Measurements from ENCODE around the gene CLPX.
"Not testable (repeated sequence)": the region's sequence is repeated elsewhere in the genome, so short reads cannot be mapped to it uniquely, and the experiment has no call there.

CLPX gene

DNA sequence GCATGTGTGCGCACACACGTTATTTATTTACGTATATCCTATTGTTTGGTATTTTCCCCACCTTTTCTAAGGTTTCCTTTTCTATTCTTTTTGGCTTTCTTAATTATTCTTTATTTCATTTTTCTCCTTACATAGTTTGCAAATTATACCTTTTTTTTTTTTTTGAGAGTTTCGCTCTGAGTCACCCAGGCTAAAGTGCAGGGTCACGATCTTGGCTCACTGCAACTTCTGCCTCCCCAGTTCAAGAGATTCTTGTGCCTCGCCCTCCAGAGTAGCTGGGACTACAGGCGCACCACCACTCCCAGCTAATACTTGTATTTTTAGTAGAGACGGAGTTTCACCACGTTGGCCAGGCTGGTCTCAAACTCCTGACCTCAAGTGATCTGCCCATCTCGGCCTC is 46.2 kb upstream of the CLPX start:
- Histone ChIP-seq H2AFZ (ENCODE audit: low read length) (no peak overlapping the region), H3K9me3 (ENCODE audit: insufficient read depth, low read depth, low read length) (no peaks in the 10 kb centered on the region), H4K20me1 (ENCODE audit: insufficient read depth, low read length, poor library complexity, severe bottlenecking) (no peaks in the 10 kb centered on the region), H3K4me1 (ENCODE audit: insufficient read depth, low read length, poor library complexity, severe bottlenecking) (no peaks in the 10 kb centered on the region), H3F3A (ENCODE audit: low read depth) (no peaks in the 10 kb centered on the region), H3K27me3 (ENCODE audit: insufficient read depth, low read length, poor library complexity, severe bottlenecking) (no peaks in the 10 kb centered on the region), H3K4me3 (ENCODE audit: low read length, poor library complexity, severe bottlenecking) (no peak overlapping the region), H3K9me2 (replicated peaks; ENCODE audit: low read depth, low read length) (no peaks in the 10 kb centered on the region), H3K9ac (ENCODE audit: low read depth, low read length, poor library complexity, severe bottlenecking) (no peak overlapping the region), H3K79me2 (ENCODE audit: insufficient read depth, low read length) (no peaks in the 10 kb centered on the region), H3K4me2 (ENCODE audit: low read depth, low read length, poor library complexity, severe bottlenecking) (no peak overlapping the region), H3K36me3 (ENCODE audit: insufficient read depth, low read length) (no peaks in the 10 kb centered on the region)
- no peak for TF ChIP-seq EZH2phosphoT487 (IDR thresholded peaks at IDR 0.05; ENCODE audit: borderline replicate concordance)
- TF ChIP-seq, protein P1, sequence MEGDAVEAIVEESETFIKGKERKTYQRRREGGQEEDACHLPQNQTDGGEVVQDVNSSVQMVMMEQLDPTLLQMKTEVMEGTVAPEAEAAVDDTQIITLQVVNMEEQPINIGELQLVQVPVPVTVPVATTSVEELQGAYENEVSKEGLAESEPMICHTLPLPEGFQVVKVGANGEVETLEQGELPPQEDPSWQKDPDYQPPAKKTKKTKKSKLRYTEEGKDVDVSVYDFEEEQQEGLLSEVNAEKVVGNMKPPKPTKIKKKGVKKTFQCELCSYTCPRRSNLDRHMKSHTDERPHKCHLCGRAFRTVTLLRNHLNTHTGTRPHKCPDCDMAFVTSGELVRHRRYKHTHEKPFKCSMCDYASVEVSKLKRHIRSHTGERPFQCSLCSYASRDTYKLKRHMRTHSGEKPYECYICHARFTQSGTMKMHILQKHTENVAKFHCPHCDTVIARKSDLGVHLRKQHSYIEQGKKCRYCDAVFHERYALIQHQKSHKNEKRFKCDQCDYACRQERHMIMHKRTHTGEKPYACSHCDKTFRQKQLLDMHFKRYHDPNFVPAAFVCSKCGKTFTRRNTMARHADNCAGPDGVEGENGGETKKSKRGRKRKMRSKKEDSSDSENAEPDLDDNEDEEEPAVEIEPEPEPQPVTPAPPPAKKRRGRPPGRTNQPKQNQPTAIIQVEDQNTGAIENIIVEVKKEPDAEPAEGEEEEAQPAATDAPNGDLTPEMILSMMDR (conservative IDR thresholded peaks at IDR 0.05; ENCODE audit: low read length), result no peak

DNA sequence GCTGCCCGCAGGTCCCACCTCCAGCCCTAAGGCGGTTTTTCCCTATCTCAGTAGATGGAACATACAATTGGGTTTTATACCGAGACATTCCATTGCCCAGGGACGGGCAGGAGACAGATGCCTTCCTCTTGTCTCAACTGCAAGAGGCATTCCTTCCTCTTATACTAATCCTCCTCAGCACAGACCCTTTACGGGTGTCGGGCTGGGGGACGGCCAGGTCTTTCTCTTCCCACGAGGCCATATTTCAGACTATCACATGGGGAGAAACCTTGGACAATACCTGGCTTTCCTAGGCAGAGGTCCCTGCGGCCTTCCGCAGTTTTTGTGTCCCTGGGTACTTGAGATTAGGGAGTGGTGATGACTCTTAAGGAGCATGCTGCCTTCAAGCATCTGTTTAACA is 41.8 kb upstream of the CLPX start:
- H3K4me1 ChIP-seq (ENCODE audit: insufficient read depth, low read length, poor library complexity, severe bottlenecking); H3K9ac ChIP-seq (ENCODE audit: low read depth, low read length, poor library complexity, severe bottlenecking); H4K20me1 ChIP-seq (ENCODE audit: insufficient read depth, low read length, poor library complexity, severe bottlenecking); H3K9me2 ChIP-seq (replicated peaks; ENCODE audit: low read depth, low read length); H3K79me2 ChIP-seq (ENCODE audit: insufficient read depth, low read length); H3K27me3 ChIP-seq (ENCODE audit: insufficient read depth, low read length, poor library complexity, severe bottlenecking); H3K4me2 ChIP-seq (ENCODE audit: low read depth, low read length, poor library complexity, severe bottlenecking); H3F3A ChIP-seq (ENCODE audit: low read depth); H2AFZ ChIP-seq (ENCODE audit: low read length); H3K36me3 ChIP-seq (ENCODE audit: insufficient read depth, low read length); H3K4me3 ChIP-seq (ENCODE audit: low read length, poor library complexity, severe bottlenecking); H3K9me3 ChIP-seq (ENCODE audit: insufficient read depth, low read depth, low read length): not testable (repeated sequence)

DNA sequence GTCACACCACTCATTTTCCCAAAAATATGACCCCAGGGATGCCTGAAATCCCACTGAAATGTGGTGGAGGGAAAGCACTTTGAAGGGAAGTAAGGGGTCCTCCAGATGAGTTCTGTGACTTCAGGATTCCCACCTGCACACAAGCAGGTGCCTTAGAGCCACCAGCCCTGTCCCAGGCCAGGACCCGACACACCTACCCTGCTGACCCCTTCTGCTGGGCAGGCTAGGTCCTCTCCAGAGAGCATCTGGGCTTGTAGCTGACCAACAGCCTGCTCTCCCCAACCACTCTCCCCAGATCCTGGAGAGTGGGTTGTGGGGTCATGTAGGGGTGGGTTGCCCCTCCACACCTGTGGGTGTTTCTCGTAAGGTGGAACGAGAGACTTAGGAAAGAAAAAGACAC is 41.1 kb upstream of the CLPX start:
- H3K4me3 ChIP-seq (ENCODE audit: low read length, poor library complexity, severe bottlenecking), result no peak overlapping the region
- no peak overlapping the region for H3K9ac ChIP-seq (ENCODE audit: low read depth, low read length, poor library complexity, severe bottlenecking)
- no peaks in the 10 kb centered on the region for H3K79me2 ChIP-seq (ENCODE audit: insufficient read depth, low read length)
- no peak overlapping the region for H2AFZ ChIP-seq (ENCODE audit: low read length)
- H3K4me1 ChIP-seq (ENCODE audit: insufficient read depth, low read length, poor library complexity, severe bottlenecking), result no peaks in the 10 kb centered on the region
- no peaks in the 10 kb centered on the region for H3K27me3 ChIP-seq (ENCODE audit: insufficient read depth, low read length, poor library complexity, severe bottlenecking)
- H3F3A ChIP-seq (ENCODE audit: low read depth), result no peaks in the 10 kb centered on the region
- no peak overlapping the region for H3K4me2 ChIP-seq (ENCODE audit: low read depth, low read length, poor library complexity, severe bottlenecking)
- no peaks in the 10 kb centered on the region for H4K20me1 ChIP-seq (ENCODE audit: insufficient read depth, low read length, poor library complexity, severe bottlenecking)
- no peaks in the 10 kb centered on the region for H3K36me3 ChIP-seq (ENCODE audit: insufficient read depth, low read length)
- TF ChIP-seq EZH2phosphoT487 (IDR thresholded peaks at IDR 0.05; ENCODE audit: borderline replicate concordance), result no peak
- TF ChIP-seq, protein P1 (conservative IDR thresholded peaks at IDR 0.05; ENCODE audit: low read length), result no peak
- no peaks in the 10 kb centered on the region for H3K9me2 ChIP-seq (replicated peaks; ENCODE audit: low read depth, low read length)
- no peaks in the 10 kb centered on the region for H3K9me3 ChIP-seq (ENCODE audit: insufficient read depth, low read depth, low read length)

DNA sequence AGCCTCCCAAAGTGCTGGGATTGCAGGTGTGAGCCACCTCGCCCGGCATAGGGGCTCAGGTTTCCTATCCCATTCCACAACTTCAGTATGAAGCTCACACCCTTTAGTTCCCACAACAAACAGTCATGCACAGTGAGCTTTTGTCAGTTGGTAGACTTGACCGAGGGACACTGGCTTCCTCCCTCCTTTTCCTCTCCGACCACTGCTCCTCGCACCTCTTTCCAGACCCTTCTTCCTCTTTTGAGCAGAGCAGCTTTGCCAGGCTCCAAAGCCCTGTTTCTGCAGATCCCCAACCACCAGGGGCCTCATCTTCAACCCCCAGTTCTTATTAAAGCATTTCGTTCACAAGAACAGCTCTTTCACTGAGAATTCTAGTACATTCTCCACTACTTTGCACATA is 38.9 kb upstream of the CLPX start:
- H3K9me2 ChIP-seq (replicated peaks; ENCODE audit: low read depth, low read length), result no peaks in the 10 kb centered on the region
- no peak overlapping the region for H3K4me3 ChIP-seq (ENCODE audit: low read length, poor library complexity, severe bottlenecking)
- H4K20me1 ChIP-seq (ENCODE audit: insufficient read depth, low read length, poor library complexity, severe bottlenecking), result no peaks in the 10 kb centered on the region
- no peak overlapping the region for H3K4me2 ChIP-seq (ENCODE audit: low read depth, low read length, poor library complexity, severe bottlenecking)
- no peak overlapping the region for H3K9ac ChIP-seq (ENCODE audit: low read depth, low read length, poor library complexity, severe bottlenecking)
- TF ChIP-seq EZH2phosphoT487 (IDR thresholded peaks at IDR 0.05; ENCODE audit: borderline replicate concordance), result no peak
- TF ChIP-seq, protein P1 (conservative IDR thresholded peaks at IDR 0.05; ENCODE audit: low read length), result no peak
- no peaks in the 10 kb centered on the region for H3K27me3 ChIP-seq (ENCODE audit: insufficient read depth, low read length, poor library complexity, severe bottlenecking)
- H3K9me3 ChIP-seq (ENCODE audit: insufficient read depth, low read depth, low read length), result no peaks in the 10 kb centered on the region
- H3K4me1 ChIP-seq (ENCODE audit: insufficient read depth, low read length, poor library complexity, severe bottlenecking), result no peaks in the 10 kb centered on the region
- H3K36me3 ChIP-seq (ENCODE audit: insufficient read depth, low read length), result no peaks in the 10 kb centered on the region
- H3F3A ChIP-seq (ENCODE audit: low read depth), result no peaks in the 10 kb centered on the region
- H3K79me2 ChIP-seq (ENCODE audit: insufficient read depth, low read length), result no peaks in the 10 kb centered on the region
- no peak overlapping the region for H2AFZ ChIP-seq (ENCODE audit: low read length)
